ENCODE measurements around the gene TMEM41B. TPM values are rescaled to one million over a fixed set of nuclear protein-coding genes. Genes with fewer than 3 reads are reported as not detected.

Gene TMEM41B
- total RNA-seq, 4 donors from 2014 or later, result 18.2 to 82.1 (median 72.6) TPM

- Histone ChIP-seq H3K9me3 (no peaks in the 10 kb centered on the region), H3K27me3 (no peaks in the 10 kb centered on the region), H3K4me1 (no peaks in the 10 kb centered on the region), H3K27ac (no peak overlapping the region), H3K36me3 (no peaks in the 10 kb centered on the region), H3K4me3 (no peak overlapping the region)
- no peak for TF ChIP-seq POLR2A (IDR thresholded peaks at IDR 0.05)
- no peak for TF ChIP-seq CTCF (IDR thresholded peaks at IDR 0.05)
- DNase-seq, result peak in 1 of 3 donors; percentile 31
These were observed 44.8 kb downstream of the TMEM41B start for GRCh38 chr11:9269492-9270013.

- H3K4me1 ChIP-seq, result peaks cover 0 to 3% (median 0%) of the 10 kb centered on the region in 4 donors
- no peak overlapping the region for H3K27ac ChIP-seq
- peak in 1 of 3 donors; percentile 28 for DNase-seq
- H3K36me3 ChIP-seq, result no peaks in the 10 kb centered on the region
- no peaks in the 10 kb centered on the region for H3K9me3 ChIP-seq
- H3K4me3 ChIP-seq, result no peak overlapping the region
- TF ChIP-seq CTCF (IDR thresholded peaks at IDR 0.05) (no peak), POLR2A (IDR thresholded peaks at IDR 0.05) (no peak)
- H3K27me3 ChIP-seq, result no peaks in the 10 kb centered on the region
These were observed 46.7 kb downstream of the TMEM41B start for GRCh38 chr11:9267680-9268079.

- H3K36me3 ChIP-seq, result no peaks in the 10 kb centered on the region
- H3K4me3 ChIP-seq, result no peak overlapping the region
- no peak for TF ChIP-seq CTCF (IDR thresholded peaks at IDR 0.05)
- TF ChIP-seq POLR2A (IDR thresholded peaks at IDR 0.05), result no peak
- peaks cover 0 to 3% (median 0%) of the 10 kb centered on the region in 4 donors for H3K4me1 ChIP-seq
- peak in 1 of 3 donors; percentile 35 for DNase-seq
- H3K27ac ChIP-seq, result no peak overlapping the region
- H3K9me3 ChIP-seq, result no peaks in the 10 kb centered on the region
- H3K27me3 ChIP-seq, result no peaks in the 10 kb centered on the region
These were observed 47.5 kb downstream of the TMEM41B start for GRCh38 chr11:9266926-9267325.

GRCh38 chr11:9266132-9266736 lies 48.2 kb downstream of the TMEM41B start:
- Histone ChIP-seq H3K27me3 (no peaks in the 10 kb centered on the region), H3K27ac (no peak overlapping the region), H3K4me3 (no peak overlapping the region), H3K36me3 (no peaks in the 10 kb centered on the region), H3K4me1 (peaks cover 0 to 3% (median 0%) of the 10 kb centered on the region in 4 donors), H3K9me3 (no peaks in the 10 kb centered on the region)
- DNase-seq, result no peak
- no peak for TF ChIP-seq CTCF (IDR thresholded peaks at IDR 0.05)
- no peak for TF ChIP-seq POLR2A (IDR thresholded peaks at IDR 0.05)

- Histone ChIP-seq H3K4me3 (peak within 1 kb of the TSS; percentile 50 to 88 (median 81)), H3K27me3 (no peaks in the 10 kb centered on the region), H3K9me3 (no peaks in the 10 kb centered on the region), H3K36me3 (no peaks in the 10 kb centered on the region), H3K4me1 (peaks cover 0 to 7% (median 0%) of the 10 kb centered on the region in 4 donors), H3K27ac (peak within 1 kb of the TSS; percentile 79 to 91 (median 84))
- DNase-seq, result peak; percentile 67 to 84 (median 74)
- TF ChIP-seq POLR2A (IDR thresholded peaks at IDR 0.05) (no peak), CTCF (IDR thresholded peaks at IDR 0.05) (no peak)
These were observed 48.9 kb downstream of the TMEM41B start, which contains the start of gene DENND5A for GRCh38 chr11:9265211-9266131. Gene DENND5A, minus strand, starts transcription at chr11:9265350. Its CDS starts 281 bp downstream, at chr11:9265069.

Measured in Peyer's patch (tissue), 4 donors.